ENCODE measurements around the gene TMC4. TPM values are rescaled to one million over a fixed set of nuclear protein-coding genes. Genes with fewer than 3 reads are reported as not detected.

Gene TMC4
- total RNA-seq, 2 donors from 2014 or later = 57.3 to 126 TPM

GRCh38 chr19:54193011-54193410, 20.1 kb upstream of the TMC4 start:
- no peaks in the 10 kb centered on the region for H3K9me3 ChIP-seq
- ATAC-seq (no peak), DNase-seq (no peak)
- H3K27ac ChIP-seq = no peak overlapping the region
- no peak overlapping the region for H3K4me3 ChIP-seq
- intact Hi-C loops (cut with DNase I) = no loop called here
- no peak for TF ChIP-seq POLR2A (IDR thresholded peaks at IDR 0.05)
- no peak for TF ChIP-seq CTCF (IDR thresholded peaks at IDR 0.05)
- 91 to 94% methylated on average over 11 of the region's 11 CpGs for WGBS, 2 donors
- peaks cover 0 to 6% of the 10 kb centered on the region in 2 donors for H3K36me3 ChIP-seq (replicated peaks in 1 of 2; ENCODE audit: insufficient read depth in 1 of 2, low read depth in 2 of 2)
- H3K27me3 ChIP-seq = no peaks in the 10 kb centered on the region
- peaks cover 23% of the 10 kb centered on the region for H3K4me1 ChIP-seq

DNA sequence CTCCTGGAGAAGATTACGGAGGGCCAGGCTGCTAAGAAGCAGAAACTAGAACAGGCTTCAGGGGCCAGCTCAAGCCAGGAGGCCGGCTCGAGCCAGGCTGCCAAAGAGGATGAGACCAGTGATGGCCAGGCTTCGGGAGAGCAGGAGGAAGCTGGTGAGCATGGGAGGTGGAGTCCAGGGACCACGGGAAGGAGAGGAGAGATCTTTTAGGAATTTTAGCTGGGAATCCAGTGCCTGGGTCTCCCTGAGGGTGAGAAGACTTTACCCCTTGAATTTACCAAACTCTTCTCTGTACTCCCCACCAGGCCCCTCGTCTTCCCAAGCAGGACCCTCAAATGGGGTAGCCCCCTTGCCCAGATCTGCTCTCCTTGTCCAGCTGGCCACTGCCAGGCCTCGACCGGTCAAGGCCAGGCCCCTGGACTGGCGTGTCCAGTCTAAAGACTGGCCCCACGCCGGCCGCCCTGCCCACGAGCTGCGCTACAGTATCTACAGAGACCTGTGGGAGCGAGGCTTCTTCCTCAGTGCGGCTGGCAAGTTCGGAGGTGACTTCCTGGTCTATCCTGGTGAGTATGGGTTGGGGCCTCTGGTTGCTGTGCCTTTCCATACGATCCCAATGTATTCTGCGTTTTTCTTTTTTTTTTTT, 19.0 kb upstream of the TMC4 start:
- H3K9me3 ChIP-seq = no peaks in the 10 kb centered on the region
- H3K27me3 ChIP-seq = no peaks in the 10 kb centered on the region
- no peak for DNase-seq
- 58% methylated on average over 19 of the region's 19 CpGs for WGBS, 2 donors
- H3K36me3 ChIP-seq (replicated peaks in 1 of 2; ENCODE audit: insufficient read depth in 1 of 2, low read depth in 2 of 2) = peaks cover 0 to 6% of the 10 kb centered on the region in 2 donors
- peak overlapping the region; percentile 86 to 93 for H3K4me3 ChIP-seq
- ATAC-seq = no peak
- no peak for TF ChIP-seq POLR2A (IDR thresholded peaks at IDR 0.05)
- TF ChIP-seq CTCF (IDR thresholded peaks at IDR 0.05) = no peak
- peak overlapping the region; percentile 94 to 100 (median 99) for H3K27ac ChIP-seq
- intact Hi-C loops (cut with DNase I) = no loop called here
- H3K4me1 ChIP-seq = peaks cover 34% of the 10 kb centered on the region

- peak; percentile 53 to 78 (median 63) for TF ChIP-seq POLR2A (IDR thresholded peaks at IDR 0.05)
- TF ChIP-seq CTCF (IDR thresholded peaks at IDR 0.05) = no peak
Measured at GRCh38 chr19:54191011-54191810, 18.3 kb upstream of the TMC4 start, which contains the start of gene TSEN34. TSEN34 (plus strand) TSS chr19:54191308; CDS start chr19:54191365, 57 bp downstream.

GRCh38 chr19:54190503-54191010, 17.6 kb upstream of the TMC4 start:
- ATAC-seq = peak; percentile 65
- intact Hi-C loops (cut with DNase I) = no loop called here
- H3K9me3 ChIP-seq = no peaks in the 10 kb centered on the region
- 0 to 1% methylated on average over 17 to 56 of the region's 56 CpGs for WGBS, 2 donors
- H3K4me3 ChIP-seq = peak overlapping the region; percentile 86 to 93
- H3K4me1 ChIP-seq = peaks cover 48% of the 10 kb centered on the region
- H3K27me3 ChIP-seq = no peaks in the 10 kb centered on the region
- TF ChIP-seq CTCF (IDR thresholded peaks at IDR 0.05) = no peak
- TF ChIP-seq POLR2A (IDR thresholded peaks at IDR 0.05) = no peak
- peak; percentile 100 for DNase-seq
- peaks cover 0 to 6% of the 10 kb centered on the region in 2 donors for H3K36me3 ChIP-seq (replicated peaks in 1 of 2; ENCODE audit: insufficient read depth in 1 of 2, low read depth in 2 of 2)
- peak overlapping the region; percentile 94 to 100 (median 99) for H3K27ac ChIP-seq

More at GRCh38 chr19:54191011-54191810, 18.3 kb upstream of the TMC4 start, which contains the start of gene TSEN34:
- H3K27me3 ChIP-seq = no peaks in the 10 kb centered on the region
- H3K9me3 ChIP-seq = no peaks in the 10 kb centered on the region
- ATAC-seq (peak; percentile 25), DNase-seq (peak; percentile 86 to 95 (median 90))
- peaks cover 0 to 6% of the 10 kb centered on the region in 2 donors for H3K36me3 ChIP-seq (replicated peaks in 1 of 2; ENCODE audit: insufficient read depth in 1 of 2, low read depth in 2 of 2)
- intact Hi-C loops (cut with DNase I) = no loop called here
- 0 to 1% methylated on average over 3 to 49 of the region's 77 CpGs for WGBS, 2 donors
- peaks cover 41% of the 10 kb centered on the region for H3K4me1 ChIP-seq
- peak within 1 kb of the TSS; percentile 86 to 93 for H3K4me3 ChIP-seq
- peak within 1 kb of the TSS; percentile 94 to 100 (median 99) for H3K27ac ChIP-seq

Measured in body of pancreas (tissue), 4 donors.